H1 (cell line): ENCODE data around the gene OXSR1. TPM values are rescaled to one million over a fixed set of nuclear protein-coding genes. Genes with fewer than 3 reads are reported as not detected.

Source experiments
- CTCF ChIA-PET: fragments of 300-600 bp; sonication (Branson Sonifier 250); formaldehyde crosslinking; loops from one replicate; lab custom pipeline; 2021; ENCODE audit not compliant: partially characterized antibody; lab: Charles Lee
- POLR2A ChIA-PET: fragments of 300-600 bp; sonication (Branson Sonifier 250); formaldehyde crosslinking; loops from one replicate; lab custom pipeline; 2021; ENCODE audit warnings: inconsistent platforms; ENCODE audit not compliant: partially characterized antibody; lab: Charles Lee
- DNase-seq, 2 experiments: peaks; one replicate each; pipeline versions ENCODE4 v3.0.0 to v3.0.0-alpha.2; 2010 to 2022; ENCODE audit warnings: low spot score in 2 of 2, low read depth in 1 of 2, mixed read lengths in 1 of 2
- FAIRE-seq: peaks from 2 replicates; lab custom pipeline; 2011; peaks lifted over from hg19 to GRCh38; lab: Jason Lieb, UNC
- H2AFZ ChIP-seq: 2 replicates; pipeline ENCODE4 v1.8.1; 2012; ENCODE audit warnings: low read length, inconsistent platforms
- H2AK5ac ChIP-seq: 2 replicates; pipeline ENCODE4 v1.6.1; 2013; ENCODE audit warnings: low read depth, low read length
- H2BK120ac ChIP-seq: replicated peaks from 2 replicates; pipeline ENCODE3; 2013; ENCODE audit warnings: low read depth, low read length, inconsistent platforms
- H2BK12ac ChIP-seq: 2 replicates; pipeline ENCODE4 v1.6.1; 2013; ENCODE audit warnings: low read depth, low read length
- H2BK15ac ChIP-seq: 2 replicates; pipeline ENCODE4 v1.6.1; 2013; ENCODE audit warnings: low read length
- H2BK20ac ChIP-seq: 2 replicates; pipeline ENCODE4 v1.6.1; 2013; ENCODE audit warnings: low read length
- H2BK5ac ChIP-seq: 2 replicates; pipeline ENCODE4 v1.6.1; 2013; ENCODE audit warnings: low read depth, low read length
- H3K14ac ChIP-seq: 2 replicates; pipeline ENCODE4 v1.6.1; 2013; ENCODE audit warnings: inconsistent platforms; ENCODE audit not compliant: insufficient read length
- H3K18ac ChIP-seq: 2 replicates; pipeline ENCODE4 v1.6.1; 2013; ENCODE audit warnings: low read length; ENCODE audit errors: extremely low read depth
- H3K23ac ChIP-seq: 2 replicates; pipeline ENCODE4 v1.6.1; 2013; ENCODE audit warnings: inconsistent platforms; ENCODE audit not compliant: insufficient read length
- H3K23me2 ChIP-seq: 2 replicates; pipeline ENCODE4 v1.6.1; 2013; ENCODE audit warnings: low read depth, low read length
- H3K27ac ChIP-seq: 2 replicates; pipeline ENCODE4 v1.6.1; 2011; ENCODE audit warnings: low read depth, low read length, inconsistent platforms
- H3K27me3 ChIP-seq, 4 experiments: replicated peaks in 1 of 4; 1 replicate in 1 of 4; 2 replicates in 3 of 4; pipeline versions ENCODE4 v1.6.1 to v1.8.1; 2011 to 2013; ENCODE audit warnings: low read length in 3 of 4, mild to moderate bottlenecking in 3 of 4, inconsistent platforms in 2 of 4, mixed read lengths in 2 of 4, moderate library complexity in 1 of 4; ENCODE audit not compliant: control insufficient read depth in 3 of 4, insufficient read depth in 3 of 4; ENCODE audit errors: extremely low read depth in 1 of 4
- H3K36me3 ChIP-seq, 4 experiments: 2 replicates each; pipeline versions ENCODE4 v1.6.1 to v1.8.1; 2011 to 2013; ENCODE audit warnings: mild to moderate bottlenecking in 4 of 4, low read length in 3 of 4, moderate library complexity in 2 of 4, control low read depth in 1 of 4, inconsistent platforms in 1 of 4; ENCODE audit not compliant: insufficient read depth in 4 of 4, control insufficient read depth in 2 of 4
- H3K4ac ChIP-seq: replicated peaks from 2 replicates; pipeline ENCODE3; 2013; ENCODE audit warnings: low read length, low read depth, mixed read lengths, inconsistent platforms; ENCODE audit not compliant: insufficient read length
- H3K4me1 ChIP-seq, 4 experiments: replicated peaks in 1 of 4; 1 replicate in 1 of 4; 2 replicates in 3 of 4; pipeline versions ENCODE4 v1.6.1 to v1.8.1; 2011 to 2013; ENCODE audit warnings: low read length in 3 of 4, inconsistent platforms in 2 of 4, mixed read lengths in 1 of 4; ENCODE audit not compliant: insufficient read depth in 4 of 4, control insufficient read depth in 3 of 4
- H3K4me2 ChIP-seq, 2 experiments: 2 replicates each; pipeline versions ENCODE4 v1.6.1 to v1.8.1; 2011 to 2013; ENCODE audit warnings: low read depth in 2 of 2, low read length in 2 of 2, control low read depth in 1 of 2, inconsistent platforms in 1 of 2, mild to moderate bottlenecking in 1 of 2; ENCODE audit not compliant: insufficient read depth in 1 of 2
- H3K4me3 ChIP-seq, 4 experiments: fragments of 200-600, 300-600 bp in 1 of 4; sonication (generic), shearing (Covaris generic), sonication (Bioruptor Twin) in 1 of 4; 2 replicates each; pipeline versions ENCODE4 v1.5.1 to v1.8.1; 2011 to 2016; ENCODE audit warnings: low read length in 4 of 4, low read depth in 3 of 4, control low read depth in 2 of 4, inconsistent platforms in 2 of 4, mild to moderate bottlenecking in 2 of 4, mixed read lengths in 1 of 4, moderate library complexity in 1 of 4; ENCODE audit not compliant: insufficient read depth in 2 of 4; ENCODE audit errors: extremely low read depth in 1 of 4
- H3K56ac ChIP-seq: replicated peaks from 2 replicates; pipeline ENCODE3; 2013; ENCODE audit warnings: low read depth, mild to moderate bottlenecking, mixed read lengths, low read length, inconsistent platforms; ENCODE audit not compliant: insufficient read length
- H3K79me1 ChIP-seq: 2 replicates; pipeline ENCODE4 v1.6.1; 2013; ENCODE audit warnings: low read depth, low read length, control low read depth
- H3K79me2 ChIP-seq, 2 experiments: 2 replicates each; pipeline versions ENCODE4 v1.6.1 to v1.8.1; 2012 to 2013; ENCODE audit warnings: low read length in 2 of 2, mild to moderate bottlenecking in 2 of 2, inconsistent platforms in 1 of 2; ENCODE audit not compliant: insufficient read depth in 2 of 2, control insufficient read depth in 1 of 2
- H3K9ac ChIP-seq, 4 experiments: replicated peaks in 1 of 4; 1 replicate in 1 of 4; 2 replicates in 3 of 4; pipeline versions ENCODE4 v1.6.1 to v1.8.1; 2011 to 2013; ENCODE audit warnings: low read depth in 3 of 4, low read length in 3 of 4, control low read depth in 2 of 4, mild to moderate bottlenecking in 2 of 4, moderate library complexity in 2 of 4, inconsistent platforms in 1 of 4; ENCODE audit errors: extremely low read depth in 1 of 4
- H3K9me3 ChIP-seq, 2 experiments: 2 replicates each; pipeline versions ENCODE4 v1.6.1 to v1.8.1; 2012 to 2013; ENCODE audit warnings: mild to moderate bottlenecking in 2 of 2, moderate library complexity in 2 of 2, control low read depth in 1 of 2, inconsistent platforms in 1 of 2, low read depth in 1 of 2, low read length in 1 of 2, mixed read lengths in 1 of 2; ENCODE audit not compliant: insufficient read depth in 2 of 2
- H4K20me1 ChIP-seq, 2 experiments: replicated peaks in 1 of 2; 2 replicates each; pipeline versions ENCODE3 to v1.8.1; 2011 to 2013; ENCODE audit warnings: inconsistent platforms in 2 of 2, low read length in 2 of 2, mild to moderate bottlenecking in 1 of 2; ENCODE audit not compliant: insufficient read depth in 2 of 2, control insufficient read depth in 1 of 2
- H4K5ac ChIP-seq: 2 replicates; pipeline ENCODE4 v1.6.1; 2013; ENCODE audit warnings: low read length, low read depth, mixed read lengths, inconsistent platforms; ENCODE audit not compliant: insufficient read length
- H4K8ac ChIP-seq: 2 replicates; pipeline ENCODE4 v1.8.0; 2013; ENCODE audit warnings: mild to moderate bottlenecking, moderate library complexity, low read length, inconsistent platforms; ENCODE audit not compliant: insufficient read depth; ENCODE audit errors: extremely low read depth
- H4K91ac ChIP-seq: replicated peaks from 2 replicates; pipeline ENCODE3; 2013; ENCODE audit warnings: low read length, mixed read lengths, inconsistent platforms; ENCODE audit not compliant: insufficient read length
- BACH1 ChIP-seq: IDR thresholded peaks from 2 replicates; pipeline ENCODE4 v1.6.1; 2012; ENCODE audit warnings: low read length, improper control_type of control experiment
- CTCF ChIP-seq, 3 experiments: IDR thresholded peaks; 1 replicate in 2 of 3; 2 replicates in 1 of 3; pipeline versions ENCODE4 v1.5.1 to v1.6.1; 2011; ENCODE audit warnings: low read length in 3 of 3, mild to moderate bottlenecking in 3 of 3, inconsistent platforms in 2 of 3, low read depth in 1 of 3, moderate library complexity in 1 of 3; ENCODE audit not compliant: insufficient read depth in 1 of 3; ENCODE audit errors: control extremely low read depth in 1 of 3
- JUN ChIP-seq: IDR thresholded peaks from 2 replicates; pipeline ENCODE4 v1.6.1; 2011; ENCODE audit warnings: low read depth, mild to moderate bottlenecking, improper control_type of control experiment, low read length
- WGBS, 2 experiments: shearing (Covaris generic) in 1 of 2; methylation state at CpG; one replicate each; pipeline versions ENCODE4 v1.1.6 to v1.1.7; 2013 to 2015; ENCODE audit warnings: low lambda C conversion rate in 2 of 2, mixed read lengths in 2 of 2, inconsistent platforms in 1 of 2, low coverage in 1 of 2, missing lambda C conversion rate in 1 of 2; ENCODE audit not compliant: insufficient replicate concordance in 2 of 2, insufficient coverage in 1 of 2, insufficient read length in 1 of 2; ENCODE audit errors: extremely low coverage in 1 of 2, missing lambda C conversion rate in 1 of 2; 5-methylcytosine and 5-hydroxymethylcytosine counted together
- polyA plus RNA-seq, 7 experiments: library from polyadenylated mRNA; depleted of rRNA in 3 of 7; stranded (reverse) in 5 of 7; unstranded in 2 of 7; fragments of >200 nt in 5 of 7; fragments of 200-250 nt in 2 of 7; gene quantifications; 1 replicate in 5 of 7; 2 replicates in 1 of 7; 4 replicates in 1 of 7; pipeline versions ENCODE4 v1.2.1 to v1.2.3, GENCODE V29; 2011 to 2013; ENCODE audit warnings: missing spikeins in 2 of 7, mixed read lengths in 2 of 7
- total RNA-seq: library from RNA; stranded (reverse); fragmentation: NEBNext Ultra II Directional; extraction: Animal tissue kit (Norgen Biotek cat#: 25700); gene quantifications from 2 replicates; pipeline ENCODE4 v1.2.1, GENCODE V29; 2021
- TF ChIP-seq, protein P1 (sequence below): IDR thresholded peaks from 2 replicates; pipeline ENCODE4 v1.6.1; 2011; ENCODE audit warnings: low read length, improper control_type of control experiment
- TF ChIP-seq, protein P2 (sequence below): IDR thresholded peaks from 2 replicates; pipeline ENCODE4 v1.6.1; 2012; ENCODE audit warnings: low read length, inconsistent platforms

Gene OXSR1
- total and polyA plus RNA-seq, 2 of the 8 experiments (the other 6 are each of a cell fraction or from before 2014, with no cell fraction given) = 25.1 to 47.0 TPM

GRCh38 chr3:38278841-38279240 lies 113.5 kb downstream of the OXSR1 start:
- H3K14ac ChIP-seq = no peak overlapping the region
- FAIRE-seq = no peak
- CTCF ChIA-PET = interaction anchor here (0.9 to 1.0 kb wide), 2 partner anchors 147 to 243 kb away, joined by 3 read pairs; no protein-coding TSS in a partner anchor

More at GRCh38 chr3:38278841-38279240, 113.5 kb downstream of the OXSR1 start:
- no peak overlapping the region for H3K9ac ChIP-seq
- no peak overlapping the region for H3K4me2 ChIP-seq
- no peaks in the 10 kb centered on the region for H3K79me1 ChIP-seq
- POLR2A ChIA-PET = interaction anchor here (0.8 to 1.0 kb wide), 3 partner anchors 15 to 159 kb away, joined by 3 read pairs; no protein-coding TSS in a partner anchor
- H4K5ac ChIP-seq = no peak overlapping the region
- H3K27me3 ChIP-seq = no peaks in the 10 kb centered on the region
- H2BK5ac ChIP-seq = no peak overlapping the region
- no peaks in the 10 kb centered on the region for H3K23me2 ChIP-seq
- no peaks in the 10 kb centered on the region for H3K4me1 ChIP-seq
- DNase-seq = peak in 1 of 2 experiments; percentile 30
- no peaks in the 10 kb centered on the region for H3K36me3 ChIP-seq
- H3K27ac ChIP-seq = no peak overlapping the region
- H2AK5ac ChIP-seq = no peak overlapping the region
- H4K8ac ChIP-seq = no peak overlapping the region
- WGBS, 2 experiments = 96% methylated on average over 3 of the region's 5 CpGs; no CpG with 5 or more reads in 1 of the 2 experiments
- H2AFZ ChIP-seq = no peak overlapping the region
- H2BK20ac ChIP-seq = no peak overlapping the region
- H3K79me2 ChIP-seq = no peaks in the 10 kb centered on the region
- H3K4ac ChIP-seq = no peak overlapping the region
- no peak overlapping the region for H3K18ac ChIP-seq
- H3K9me3 ChIP-seq = no peaks in the 10 kb centered on the region
- H2BK120ac ChIP-seq = no peak overlapping the region
- H3K4me3 ChIP-seq = no peak overlapping the region
- no peak overlapping the region for H4K91ac ChIP-seq
- H4K20me1 ChIP-seq = no peaks in the 10 kb centered on the region
- no peak overlapping the region for H3K56ac ChIP-seq
- H2BK15ac ChIP-seq = no peak overlapping the region
- H2BK12ac ChIP-seq = no peak overlapping the region
- H3K23ac ChIP-seq = no peak overlapping the region
- TF ChIP-seq, protein P1, sequence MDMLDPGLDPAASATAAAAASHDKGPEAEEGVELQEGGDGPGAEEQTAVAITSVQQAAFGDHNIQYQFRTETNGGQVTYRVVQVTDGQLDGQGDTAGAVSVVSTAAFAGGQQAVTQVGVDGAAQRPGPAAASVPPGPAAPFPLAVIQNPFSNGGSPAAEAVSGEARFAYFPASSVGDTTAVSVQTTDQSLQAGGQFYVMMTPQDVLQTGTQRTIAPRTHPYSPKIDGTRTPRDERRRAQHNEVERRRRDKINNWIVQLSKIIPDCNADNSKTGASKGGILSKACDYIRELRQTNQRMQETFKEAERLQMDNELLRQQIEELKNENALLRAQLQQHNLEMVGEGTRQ = no peak
- no peak for TF ChIP-seq CTCF (IDR thresholded peaks at IDR 0.05; ENCODE audit: control extremely low read depth in 1 of 3, insufficient read depth in 1 of 3, low read depth in 1 of 3, low read length in 3 of 3)
- TF ChIP-seq, protein P2, sequence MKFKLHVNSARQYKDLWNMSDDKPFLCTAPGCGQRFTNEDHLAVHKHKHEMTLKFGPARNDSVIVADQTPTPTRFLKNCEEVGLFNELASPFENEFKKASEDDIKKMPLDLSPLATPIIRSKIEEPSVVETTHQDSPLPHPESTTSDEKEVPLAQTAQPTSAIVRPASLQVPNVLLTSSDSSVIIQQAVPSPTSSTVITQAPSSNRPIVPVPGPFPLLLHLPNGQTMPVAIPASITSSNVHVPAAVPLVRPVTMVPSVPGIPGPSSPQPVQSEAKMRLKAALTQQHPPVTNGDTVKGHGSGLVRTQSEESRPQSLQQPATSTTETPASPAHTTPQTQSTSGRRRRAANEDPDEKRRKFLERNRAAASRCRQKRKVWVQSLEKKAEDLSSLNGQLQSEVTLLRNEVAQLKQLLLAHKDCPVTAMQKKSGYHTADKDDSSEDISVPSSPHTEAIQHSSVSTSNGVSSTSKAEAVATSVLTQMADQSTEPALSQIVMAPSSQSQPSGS = no peak
- no peak for TF ChIP-seq BACH1
- TF ChIP-seq JUN = no peak
